NCI-H2171 (cell line): ENCODE data around the gene SYT7.

Source experiments
- DNase-seq: peaks from one replicate; lab custom pipeline; 2025; lab: John Stamatoyannopoulos, UW

The SYT7 gene

DNA sequence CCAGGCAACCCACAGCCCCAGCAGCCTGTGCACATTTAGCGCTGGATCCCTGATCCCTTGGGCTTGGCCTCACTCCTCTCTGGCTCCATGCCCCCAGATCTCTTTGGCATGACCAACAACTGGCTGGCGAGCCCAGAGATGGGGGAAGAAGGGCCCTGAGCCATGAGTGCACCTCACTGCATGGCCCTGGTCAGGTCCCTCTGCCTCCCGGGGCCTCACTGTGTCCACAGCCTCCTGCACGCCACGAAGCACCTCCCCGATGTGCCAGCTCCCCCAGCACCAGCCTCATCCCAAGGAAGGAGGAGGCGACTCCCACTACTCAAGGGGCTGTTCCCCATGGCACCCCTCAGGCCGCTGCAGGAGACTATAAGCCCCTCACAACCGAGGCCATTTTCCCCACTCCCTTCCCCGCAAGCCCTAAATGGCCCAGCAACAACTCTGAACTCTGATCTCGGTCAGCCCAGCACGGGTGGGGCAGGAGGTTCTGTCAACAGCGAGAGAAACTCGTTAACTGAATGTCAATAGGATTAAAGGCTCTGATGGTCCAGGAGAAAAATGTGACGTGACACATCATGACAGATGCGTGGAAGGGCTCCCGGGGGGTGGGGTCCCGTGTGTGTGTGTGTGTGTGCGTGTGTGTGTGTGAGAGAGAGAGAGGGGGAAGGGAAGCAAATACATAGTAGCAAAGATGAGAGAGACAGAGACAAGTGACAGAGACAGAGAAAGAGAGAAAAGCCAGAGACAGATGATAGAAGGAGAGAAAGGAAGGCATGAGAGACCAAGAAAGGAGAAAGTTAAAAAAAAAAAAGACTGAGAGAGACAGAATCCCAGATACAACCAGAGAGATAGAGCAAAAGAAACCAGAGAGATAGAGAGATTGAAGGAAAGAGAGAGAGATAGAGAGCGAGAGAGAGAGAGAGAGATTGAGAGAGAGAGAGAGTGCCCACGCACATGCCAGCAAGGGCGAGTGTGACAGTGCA, 28.4 kb upstream of the SYT7 start:
- DNase-seq = no peak

DNA sequence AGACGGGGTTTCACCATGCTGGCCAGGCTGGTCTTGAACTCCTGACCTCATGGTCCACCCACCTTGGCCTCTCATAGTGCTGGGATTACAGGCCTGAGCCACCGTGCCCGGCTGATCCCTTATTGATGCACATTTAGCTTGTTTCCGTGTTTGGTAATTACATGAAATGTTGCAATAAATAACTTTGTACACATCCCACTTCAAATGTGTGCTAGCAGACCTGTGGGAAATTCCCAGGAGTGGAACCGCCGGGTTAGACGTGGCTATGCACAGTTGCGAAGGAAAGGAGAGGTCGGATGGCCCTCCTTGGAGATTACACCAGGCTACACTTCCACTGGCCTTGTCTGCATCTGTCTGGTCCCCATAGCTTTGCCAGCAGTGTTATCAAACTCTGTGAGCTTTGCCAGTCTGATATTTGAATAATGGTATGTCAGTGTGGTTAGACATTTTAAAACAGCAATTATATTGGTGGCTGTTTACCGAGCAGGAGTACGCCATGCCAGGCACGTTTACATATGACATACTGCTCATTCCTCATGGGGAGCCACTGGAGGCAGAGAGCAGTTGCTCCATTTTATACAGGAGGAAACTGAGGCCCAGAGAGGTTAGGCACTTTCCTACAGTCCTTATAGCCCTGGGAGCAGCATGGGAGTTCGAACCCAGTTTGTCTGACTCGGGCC, 27.2 kb upstream of the SYT7 start:
- DNase-seq = no peak

GRCh38 chr11:61607426-61607825, 26.6 kb upstream of the SYT7 start:
- no peak for DNase-seq

GRCh38 chr11:61603667-61604066, 22.8 kb upstream of the SYT7 start:
- no peak for DNase-seq

GRCh38 chr11:61602775-61603569, 22.1 kb upstream of the SYT7 start:
- peak; percentile 96 for DNase-seq

- DNase-seq = no peak
Measured at GRCh38 chr11:61601512-61601911, 20.6 kb upstream of the SYT7 start.

GRCh38 chr11:61599968-61600710, 19.3 kb upstream of the SYT7 start:
- no peak for DNase-seq

DNA sequence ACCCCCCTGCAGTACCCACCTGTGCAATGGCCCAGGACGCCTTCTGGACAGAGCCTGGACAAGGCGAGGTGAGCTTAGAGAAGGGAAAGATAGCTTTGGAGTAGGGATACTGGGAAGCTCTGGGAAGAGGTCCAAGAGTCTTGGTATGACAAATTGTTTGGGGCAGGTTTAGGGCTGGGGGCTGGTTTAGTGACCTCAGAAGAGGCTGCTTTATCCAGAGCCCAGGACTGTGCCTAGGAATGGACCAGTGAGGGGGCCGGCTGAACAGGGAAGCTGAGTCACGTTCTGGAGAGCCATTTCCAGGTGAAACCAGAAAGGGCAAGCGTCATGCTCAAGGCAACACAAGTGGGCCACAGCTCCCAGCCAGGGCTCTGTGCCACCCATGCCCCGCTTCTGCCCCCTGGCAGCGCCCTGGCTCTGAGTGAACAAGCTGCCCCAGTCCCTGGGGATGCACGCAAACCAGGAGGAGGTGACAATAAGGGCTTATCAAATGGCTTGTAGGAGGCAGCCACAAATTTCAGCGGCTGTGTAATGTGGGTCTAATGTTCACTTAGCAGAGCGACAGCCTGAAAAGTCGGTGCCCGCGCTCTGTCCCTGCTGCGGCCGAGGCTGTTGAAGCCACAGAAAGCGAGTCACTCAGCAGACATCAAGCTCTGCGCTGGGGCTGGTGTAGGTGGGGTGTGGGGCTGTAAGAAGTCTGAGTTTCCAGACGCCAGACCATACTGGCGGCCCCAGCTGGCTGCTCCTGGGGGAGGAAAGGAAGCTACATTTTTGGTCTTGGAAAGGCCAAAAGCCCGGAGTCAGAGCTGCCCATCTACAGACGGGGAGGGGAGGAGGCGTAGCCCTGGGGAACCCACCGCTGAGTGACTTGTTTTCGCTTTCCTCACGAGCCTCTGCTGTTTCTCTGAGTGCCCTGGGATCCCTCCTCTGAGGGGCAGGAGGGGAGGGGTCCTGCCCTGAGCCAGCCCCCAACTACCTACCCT, 18.3 kb upstream of the SYT7 start:
- DNase-seq = no peak

GRCh38 chr11:61598374-61598773, 17.5 kb upstream of the SYT7 start:
- DNase-seq = no peak

GRCh38 chr11:61596990-61597389, 16.1 kb upstream of the SYT7 start:
- DNase-seq = no peak

DNA sequence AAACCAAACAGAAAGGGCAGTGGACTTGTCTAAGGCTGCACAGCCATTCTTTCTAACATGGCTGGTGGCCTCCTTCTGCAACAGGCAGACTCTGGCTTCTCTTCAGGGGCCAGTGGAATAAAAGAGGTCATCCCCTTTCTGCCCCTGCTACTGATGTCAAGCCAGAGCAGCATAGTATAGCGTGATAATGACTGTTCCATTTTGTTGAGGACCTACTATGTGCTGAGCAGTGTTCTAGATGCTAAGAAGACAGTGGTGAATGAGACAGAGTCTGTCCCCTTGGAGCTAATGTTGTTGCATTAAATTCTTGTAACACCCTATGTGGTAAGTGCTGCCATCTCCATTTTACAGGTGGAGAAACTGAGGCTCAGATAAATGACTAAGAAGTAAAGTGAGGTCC, 15.7 kb upstream of the SYT7 start:
- DNase-seq = no peak

DNA sequence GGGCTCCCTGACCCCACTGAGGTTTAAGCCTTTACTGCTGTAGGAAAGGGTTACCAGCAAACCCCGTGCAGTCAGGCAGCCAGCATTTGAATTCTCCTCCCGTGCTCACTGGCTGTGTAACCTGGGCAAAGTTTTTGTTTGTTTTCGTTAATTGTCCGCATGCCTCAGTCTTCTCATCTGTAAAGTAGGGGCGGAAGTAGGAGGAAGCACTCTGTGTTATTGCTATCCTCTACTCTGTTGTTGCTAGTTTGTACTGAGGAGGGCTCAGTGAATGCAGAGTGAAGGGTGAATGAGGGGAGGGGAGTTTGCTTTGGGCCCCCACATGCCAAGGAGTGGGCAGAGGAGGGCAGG, 14.0 kb upstream of the SYT7 start:
- no peak for DNase-seq

DNA sequence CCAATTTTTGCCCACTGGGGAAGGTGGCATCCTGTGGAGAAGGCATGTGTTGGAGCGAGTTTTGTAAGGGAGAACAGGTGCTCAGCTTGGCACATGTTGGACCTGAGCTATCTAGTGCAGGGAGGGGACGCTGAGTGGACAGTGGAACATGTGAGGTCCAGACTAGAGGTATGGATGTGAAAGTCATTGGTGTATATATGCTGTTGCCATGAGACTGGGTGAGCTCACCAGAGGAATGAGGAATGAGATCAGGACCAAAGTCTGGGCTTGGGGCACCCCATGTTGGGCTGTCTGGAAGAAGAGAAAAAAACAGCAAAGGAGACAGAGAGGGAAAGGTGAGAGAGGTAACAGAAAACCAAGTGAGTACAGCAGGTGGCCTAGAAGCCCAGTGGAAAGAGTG, 12.3 kb upstream of the SYT7 start:
- DNase-seq = no peak

DNA sequence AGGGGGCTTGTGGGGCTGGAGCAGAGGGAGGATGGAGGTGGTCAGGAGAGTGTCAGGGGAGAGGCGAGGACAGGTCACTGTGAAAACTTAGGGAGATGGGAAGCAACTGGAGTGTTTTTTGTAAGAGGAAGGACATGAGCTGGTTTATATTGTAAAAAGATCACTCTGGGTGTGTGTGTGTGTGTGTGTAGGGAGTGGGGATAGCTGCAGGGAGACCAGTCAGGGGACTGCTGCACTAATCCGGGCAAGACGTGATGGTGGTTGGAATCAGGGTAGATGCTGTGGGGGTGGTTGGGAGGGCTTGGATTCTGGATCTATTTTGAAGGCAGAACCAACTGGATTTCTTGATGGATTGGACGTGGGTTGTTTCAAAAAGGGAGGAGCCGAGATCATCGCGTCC, 11.3 kb upstream of the SYT7 start:
- DNase-seq = no peak

GRCh38 chr11:61589961-61590360, 9.1 kb upstream of the SYT7 start:
- no peak for DNase-seq

GRCh38 chr11:61588728-61589191, 7.9 kb upstream of the SYT7 start:
- no peak for DNase-seq

DNA sequence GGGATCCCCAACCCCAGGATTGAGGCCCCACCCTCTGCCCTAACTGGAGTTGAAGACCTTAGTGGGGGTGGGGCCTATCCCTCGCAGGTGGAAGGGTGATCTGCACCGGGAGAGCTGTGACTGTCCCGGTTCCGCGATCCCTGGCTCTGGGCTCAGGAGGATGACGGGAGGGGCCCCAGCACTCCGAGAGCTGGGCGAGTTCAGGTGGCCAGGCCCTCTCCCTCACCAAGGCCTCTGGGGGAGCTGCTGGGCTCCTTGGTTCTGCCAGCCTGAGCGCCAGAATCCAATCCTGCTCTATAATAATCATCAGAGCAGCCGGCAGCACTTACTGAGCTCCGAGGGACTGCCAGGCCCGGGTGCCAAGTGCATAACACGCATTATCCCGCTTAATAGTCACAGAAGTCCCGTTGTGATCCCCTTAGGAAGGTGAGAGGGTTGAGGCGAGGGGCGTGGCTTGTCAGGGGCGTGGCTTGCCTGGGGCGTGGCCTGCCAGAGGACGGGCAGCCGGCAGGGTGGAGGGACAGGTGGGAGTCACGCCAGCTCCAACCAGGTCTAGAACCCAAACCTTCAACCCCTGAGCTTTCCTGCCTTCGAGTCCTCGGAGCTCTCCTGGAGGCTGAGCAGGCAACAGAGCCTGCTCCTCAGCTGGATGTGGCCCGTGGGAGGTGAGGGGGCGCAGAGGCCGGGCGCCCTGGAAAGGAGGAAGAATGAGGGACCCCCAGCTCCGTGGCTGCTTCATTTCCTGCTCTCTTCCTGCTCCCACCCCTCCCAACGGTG, 7.3 kb upstream of the SYT7 start:
- DNase-seq = peak; percentile 41

DNA sequence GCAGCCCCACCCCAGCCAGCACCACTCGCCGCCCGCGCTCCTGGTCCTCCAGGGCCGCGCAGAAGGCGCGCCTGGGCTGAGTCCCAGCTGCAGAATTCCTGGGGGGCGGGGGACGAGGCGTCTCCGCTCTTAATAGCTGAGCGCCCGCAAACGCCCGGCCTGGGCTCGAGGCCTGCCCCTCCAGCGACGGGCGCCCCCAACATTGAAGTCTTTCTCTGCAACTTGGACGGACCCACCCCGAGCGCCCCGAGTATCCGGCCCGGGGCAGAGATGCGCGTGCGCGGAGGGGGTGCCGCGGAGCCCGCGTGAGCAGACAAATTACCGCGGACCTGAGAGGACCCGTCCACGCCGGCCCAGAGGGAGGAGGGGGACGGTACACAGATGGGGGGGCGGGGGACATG, 6.7 kb upstream of the SYT7 start:
- no peak for DNase-seq

GRCh38 chr11:61586792-61587430, 6.0 kb upstream of the SYT7 start:
- DNase-seq = no peak
